C4-2B (cell line): ENCODE results near the gene ZNF341.

ENCODE experiments used
- H3K27ac ChIP-seq: fragments of 450-650 bp; 2 replicates; pipeline ENCODE4 v1.5.1; 2017
- ZFX ChIP-seq: fragments of 450-650 bp; IDR thresholded peaks from 2 replicates; pipeline ENCODE4 v1.6.1; 2017
- TF ChIP-seq, protein P1 (sequence below): fragments of 450-650 bp; conservative IDR thresholded peaks from 2 replicates; pipeline ENCODE4 v1.5.1; 2017; ENCODE audit warnings: mild to moderate bottlenecking

Gene ZNF341

DNA sequence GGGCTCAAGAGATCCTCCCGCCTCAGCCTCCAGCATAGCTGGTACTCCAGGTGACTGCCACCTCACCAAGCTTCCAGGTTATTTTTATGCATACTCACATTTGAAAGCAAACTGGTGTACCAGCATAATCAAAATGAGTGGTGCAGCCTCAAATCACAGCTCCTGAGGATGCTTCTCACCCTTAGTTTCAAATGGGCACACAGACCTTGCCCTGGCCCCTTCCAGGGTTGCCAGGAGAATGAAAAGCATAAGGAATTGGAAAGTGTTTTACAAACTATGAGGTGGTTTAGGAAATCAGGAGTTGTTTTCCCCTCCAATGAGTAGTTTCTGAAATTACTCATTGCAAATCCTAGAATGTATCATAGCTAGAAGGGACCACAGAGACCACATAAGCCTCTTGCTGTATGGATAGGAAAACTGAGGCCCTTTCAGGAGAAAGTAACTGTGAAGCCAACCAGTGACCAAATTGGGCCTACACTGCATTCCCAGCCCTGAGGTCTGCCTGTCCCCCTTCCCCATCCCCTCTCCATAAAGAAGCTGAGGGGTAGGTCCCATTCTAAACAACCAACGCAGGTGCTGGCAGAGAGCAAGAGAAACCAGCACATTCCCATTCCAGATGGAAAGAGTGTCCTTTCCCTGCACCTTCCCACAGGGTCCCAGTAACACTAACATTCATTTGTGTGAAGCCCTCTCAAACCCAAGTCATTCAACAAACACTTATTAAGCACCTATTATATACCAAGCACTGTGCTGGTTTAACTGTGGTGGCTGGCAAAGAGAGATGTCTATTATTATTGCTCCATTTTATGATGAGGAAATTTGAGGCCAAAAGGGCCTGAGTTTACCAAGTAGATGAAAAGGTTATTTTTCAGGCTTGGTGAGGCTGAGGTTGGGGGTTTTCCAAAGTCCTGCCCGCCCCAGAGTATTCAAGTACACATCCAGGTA, 43.5 kb upstream of the ZNF341 start:
- peak overlapping the region; percentile 25; the same call in 1 of the 2 replicates for H3K27ac ChIP-seq
- TF ChIP-seq, protein P1, sequence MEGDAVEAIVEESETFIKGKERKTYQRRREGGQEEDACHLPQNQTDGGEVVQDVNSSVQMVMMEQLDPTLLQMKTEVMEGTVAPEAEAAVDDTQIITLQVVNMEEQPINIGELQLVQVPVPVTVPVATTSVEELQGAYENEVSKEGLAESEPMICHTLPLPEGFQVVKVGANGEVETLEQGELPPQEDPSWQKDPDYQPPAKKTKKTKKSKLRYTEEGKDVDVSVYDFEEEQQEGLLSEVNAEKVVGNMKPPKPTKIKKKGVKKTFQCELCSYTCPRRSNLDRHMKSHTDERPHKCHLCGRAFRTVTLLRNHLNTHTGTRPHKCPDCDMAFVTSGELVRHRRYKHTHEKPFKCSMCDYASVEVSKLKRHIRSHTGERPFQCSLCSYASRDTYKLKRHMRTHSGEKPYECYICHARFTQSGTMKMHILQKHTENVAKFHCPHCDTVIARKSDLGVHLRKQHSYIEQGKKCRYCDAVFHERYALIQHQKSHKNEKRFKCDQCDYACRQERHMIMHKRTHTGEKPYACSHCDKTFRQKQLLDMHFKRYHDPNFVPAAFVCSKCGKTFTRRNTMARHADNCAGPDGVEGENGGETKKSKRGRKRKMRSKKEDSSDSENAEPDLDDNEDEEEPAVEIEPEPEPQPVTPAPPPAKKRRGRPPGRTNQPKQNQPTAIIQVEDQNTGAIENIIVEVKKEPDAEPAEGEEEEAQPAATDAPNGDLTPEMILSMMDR, result no peak
- TF ChIP-seq ZFX, result no peak

DNA sequence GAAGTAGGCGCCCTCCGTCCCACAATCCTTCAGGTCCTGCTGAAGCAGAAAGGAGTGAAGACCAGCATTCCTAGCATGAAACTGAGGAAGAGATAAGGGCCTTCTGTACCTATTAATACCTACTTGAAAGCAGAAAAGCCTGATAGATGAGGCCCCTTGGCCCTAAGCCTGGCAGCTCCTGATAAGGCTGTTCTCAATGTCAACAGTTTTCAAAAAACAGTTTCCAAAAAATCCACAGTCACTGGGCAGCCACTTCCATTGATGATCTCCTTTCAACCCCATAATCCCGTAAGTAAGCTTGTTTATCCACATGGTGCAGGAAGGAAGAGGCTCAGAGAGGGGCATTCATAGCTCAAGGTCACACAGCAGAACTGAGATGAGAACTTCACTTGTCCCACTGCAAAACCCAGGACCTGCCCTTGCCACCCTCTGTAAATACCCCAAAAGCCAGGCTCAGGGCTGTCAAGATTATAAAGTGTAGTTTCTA, 42.8 kb upstream of the ZNF341 start:
- TF ChIP-seq ZFX, result no peak
- TF ChIP-seq, protein P1, result no peak
- H3K27ac ChIP-seq, result peak overlapping the region; percentile 25; the same call in 1 of the 2 replicates

DNA sequence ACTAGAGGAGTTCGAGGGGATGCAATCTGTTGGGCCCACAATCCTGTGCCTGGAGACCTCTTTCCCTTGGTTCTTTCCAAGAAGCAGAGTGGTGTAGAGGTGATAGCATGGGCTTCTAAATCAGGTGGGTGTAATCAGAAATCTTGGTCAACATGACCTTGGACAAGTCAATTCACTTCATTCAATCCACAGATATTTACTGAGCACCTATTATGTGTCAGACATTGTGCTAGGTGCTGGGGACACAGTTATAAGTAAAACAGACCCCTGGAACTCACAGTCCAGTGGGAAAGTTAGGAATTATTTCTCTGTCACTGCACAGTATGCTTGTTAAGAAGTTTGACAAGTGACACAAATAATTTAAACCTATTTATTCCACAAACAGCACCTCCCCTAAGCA, 42.3 kb upstream of the ZNF341 start:
- H3K27ac ChIP-seq, result peak overlapping the region; percentile 25; the same call in 1 of the 2 replicates
- TF ChIP-seq, protein P1, result no peak
- no peak for TF ChIP-seq ZFX

DNA sequence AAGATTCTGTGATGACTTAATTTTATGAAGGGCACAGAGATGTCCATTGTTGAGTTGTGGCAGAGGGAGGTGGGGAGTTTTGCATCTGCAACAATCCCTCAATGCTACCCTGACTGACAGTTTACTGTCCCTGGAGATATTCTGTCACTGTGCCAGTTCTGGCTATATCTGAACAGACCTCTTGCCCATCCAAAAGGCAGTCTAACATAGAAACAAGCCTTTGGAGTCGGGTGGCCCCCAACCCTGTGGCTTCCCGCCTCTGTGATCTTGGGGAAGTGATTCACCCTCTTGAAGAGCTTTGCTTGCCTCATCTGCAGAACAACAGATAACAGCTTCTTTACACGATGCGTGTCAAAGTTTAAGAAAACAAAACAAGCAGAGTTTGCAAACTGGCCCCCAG, 41.8 kb upstream of the ZNF341 start:
- no peak for TF ChIP-seq ZFX
- TF ChIP-seq, protein P1, result no peak
- no peak overlapping the region for H3K27ac ChIP-seq

DNA sequence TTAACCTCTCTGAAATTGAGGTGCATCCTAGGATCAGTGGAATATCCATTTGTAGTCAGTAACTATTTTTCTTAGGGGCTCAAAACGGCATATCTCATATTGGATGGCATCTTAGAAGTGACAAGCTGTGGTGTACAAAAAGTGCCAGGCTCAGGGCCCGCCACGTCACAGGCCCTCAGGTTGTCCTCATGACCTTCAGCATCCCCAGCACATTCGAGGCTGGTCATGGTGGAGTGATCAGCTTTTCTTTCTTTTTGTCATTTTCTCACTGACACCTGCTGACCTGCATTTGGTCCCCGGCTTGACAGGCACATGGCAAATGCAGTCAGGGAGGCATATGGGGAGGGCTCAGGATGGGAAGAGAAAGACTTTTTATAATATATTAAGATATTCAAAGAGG, 38.5 kb upstream of the ZNF341 start:
- no peak for TF ChIP-seq ZFX
- TF ChIP-seq, protein P1, result no peak
- H3K27ac ChIP-seq, result no peak overlapping the region

DNA sequence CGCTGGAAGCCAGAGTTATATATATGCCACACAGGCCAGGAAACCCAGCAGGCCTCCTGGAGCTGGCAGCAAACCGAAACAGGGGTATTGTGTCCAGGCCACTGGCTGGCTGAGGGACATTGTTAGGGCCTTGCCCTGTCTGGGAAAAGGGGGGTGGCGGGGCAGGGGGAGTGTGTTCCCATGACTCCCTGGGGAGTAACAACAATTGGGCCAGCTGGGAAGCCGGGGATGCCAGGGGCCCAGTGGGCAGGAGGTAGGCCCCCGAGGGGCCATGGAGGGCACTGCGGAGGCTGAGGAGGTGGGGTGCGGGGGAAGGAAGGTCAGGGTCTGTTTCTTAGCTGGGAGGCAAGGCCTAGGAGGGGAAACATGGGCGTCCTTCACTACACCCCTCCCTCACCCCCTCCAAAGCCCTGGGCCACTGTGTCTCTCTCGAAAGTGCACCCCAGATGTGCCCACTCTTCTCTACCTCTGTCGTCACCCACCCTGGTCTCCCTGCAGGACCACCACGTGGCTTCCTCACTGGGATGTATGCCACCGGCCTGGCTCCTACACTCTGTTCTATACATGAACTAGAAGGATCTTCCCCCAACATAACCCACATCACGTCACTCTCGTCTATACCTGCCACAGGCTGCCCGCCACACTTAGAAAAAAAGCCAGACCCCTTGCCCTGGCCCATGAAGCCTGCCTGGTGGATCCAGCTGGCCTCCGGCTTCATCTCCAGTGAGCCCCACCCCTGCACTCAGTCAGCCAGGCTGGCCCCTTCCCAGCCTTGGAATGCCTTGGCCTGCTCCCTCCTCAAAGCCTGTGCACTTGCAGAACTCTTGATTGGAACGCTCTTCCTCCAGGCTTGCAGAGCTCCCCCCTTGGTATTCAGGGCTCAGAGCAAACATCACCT, 37.8 kb upstream of the ZNF341 start:
- no peak overlapping the region for H3K27ac ChIP-seq
- TF ChIP-seq, protein P1, result no peak
- no peak for TF ChIP-seq ZFX

DNA sequence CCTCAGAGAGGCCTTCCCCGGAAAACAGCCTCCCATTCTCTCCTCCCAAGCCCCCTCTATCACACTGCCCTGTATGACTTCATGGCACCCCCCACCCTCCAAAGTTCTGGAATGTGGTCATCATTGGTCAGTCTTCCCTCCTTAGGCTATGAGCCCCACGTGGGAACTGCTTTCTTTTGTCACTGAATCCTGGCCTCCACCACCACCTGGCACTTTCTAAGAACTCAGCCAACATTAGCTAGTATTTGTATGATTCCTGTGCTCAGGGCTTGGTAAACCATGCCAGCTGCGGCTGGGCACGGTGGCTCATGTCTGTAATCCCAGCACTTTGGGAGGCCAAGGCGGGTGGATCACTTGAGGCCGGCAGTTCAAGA, 37.2 kb upstream of the ZNF341 start:
- no peak overlapping the region for H3K27ac ChIP-seq
- TF ChIP-seq, protein P1, result no peak
- TF ChIP-seq ZFX, result no peak
